ENCODE results near the gene GPHN. TPM values are rescaled to one million over a fixed set of nuclear protein-coding genes. Genes with fewer than 3 reads are reported as not detected.

The GPHN gene
- total and polyA plus RNA-seq, 2 of the 4 experiments (the other 2 are of a cell fraction): 8.0 to 8.1 TPM

- no peak overlapping the region for H3K9ac ChIP-seq (ENCODE audit: low read depth, low read length)
- H2BK5ac ChIP-seq (ENCODE audit: low read depth, low read length, poor library complexity, severe bottlenecking): no peak overlapping the region
- no peak overlapping the region for H2AK5ac ChIP-seq (ENCODE audit: low read depth, low read length)
- H3K9me3 ChIP-seq (ENCODE audit: control insufficient read depth, insufficient read depth, low read length): no peaks in the 10 kb centered on the region; the same call in 1 of the 2 replicates
- no peaks in the 10 kb centered on the region; the same call in 1 of the 2 replicates for H3K4me1 ChIP-seq (ENCODE audit: control insufficient read depth, insufficient read depth, low read length)
- no peaks in the 10 kb centered on the region; the same call in 1 of the 2 replicates for H4K20me1 ChIP-seq (ENCODE audit: insufficient read depth, low read length)
- no peak overlapping the region for H3K23ac ChIP-seq (ENCODE audit: low read depth, low read length)
- TF ChIP-seq, protein P1, sequence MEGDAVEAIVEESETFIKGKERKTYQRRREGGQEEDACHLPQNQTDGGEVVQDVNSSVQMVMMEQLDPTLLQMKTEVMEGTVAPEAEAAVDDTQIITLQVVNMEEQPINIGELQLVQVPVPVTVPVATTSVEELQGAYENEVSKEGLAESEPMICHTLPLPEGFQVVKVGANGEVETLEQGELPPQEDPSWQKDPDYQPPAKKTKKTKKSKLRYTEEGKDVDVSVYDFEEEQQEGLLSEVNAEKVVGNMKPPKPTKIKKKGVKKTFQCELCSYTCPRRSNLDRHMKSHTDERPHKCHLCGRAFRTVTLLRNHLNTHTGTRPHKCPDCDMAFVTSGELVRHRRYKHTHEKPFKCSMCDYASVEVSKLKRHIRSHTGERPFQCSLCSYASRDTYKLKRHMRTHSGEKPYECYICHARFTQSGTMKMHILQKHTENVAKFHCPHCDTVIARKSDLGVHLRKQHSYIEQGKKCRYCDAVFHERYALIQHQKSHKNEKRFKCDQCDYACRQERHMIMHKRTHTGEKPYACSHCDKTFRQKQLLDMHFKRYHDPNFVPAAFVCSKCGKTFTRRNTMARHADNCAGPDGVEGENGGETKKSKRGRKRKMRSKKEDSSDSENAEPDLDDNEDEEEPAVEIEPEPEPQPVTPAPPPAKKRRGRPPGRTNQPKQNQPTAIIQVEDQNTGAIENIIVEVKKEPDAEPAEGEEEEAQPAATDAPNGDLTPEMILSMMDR (conservative IDR thresholded peaks at IDR 0.05; ENCODE audit: low read depth, low read length): no peak
- TF ChIP-seq FOS (IDR thresholded peaks at IDR 0.05; ENCODE audit: low read depth, low read length) (no peak), SMC3 (IDR thresholded peaks at IDR 0.05; ENCODE audit: low read depth, low read length) (no peak), USF2 (IDR thresholded peaks at IDR 0.05; ENCODE audit: low read depth, low read length) (no peak), NFE2L2 (IDR thresholded peaks at IDR 0.05; ENCODE audit: low read depth, low read length) (no peak), POLR2A (IDR thresholded peaks at IDR 0.05; ENCODE audit: low read depth, low read length) (no peak), RAD21 (IDR thresholded peaks at IDR 0.05; ENCODE audit: low read length) (no peak), MAFK (IDR thresholded peaks at IDR 0.05; ENCODE audit: low read depth, low read length) (no peak), RCOR1 (IDR thresholded peaks at IDR 0.05; ENCODE audit: insufficient replicate concordance, low read length) (no peak), CEBPB (IDR thresholded peaks at IDR 0.05; ENCODE audit: low read depth, low read length) (no peak), MAZ (IDR thresholded peaks at IDR 0.05; ENCODE audit: borderline replicate concordance, low read depth, low read length) (no peak), RFX5 (IDR thresholded peaks at IDR 0.05; ENCODE audit: low read depth, low read length) (no peak)
- TF ChIP-seq, protein P2, sequence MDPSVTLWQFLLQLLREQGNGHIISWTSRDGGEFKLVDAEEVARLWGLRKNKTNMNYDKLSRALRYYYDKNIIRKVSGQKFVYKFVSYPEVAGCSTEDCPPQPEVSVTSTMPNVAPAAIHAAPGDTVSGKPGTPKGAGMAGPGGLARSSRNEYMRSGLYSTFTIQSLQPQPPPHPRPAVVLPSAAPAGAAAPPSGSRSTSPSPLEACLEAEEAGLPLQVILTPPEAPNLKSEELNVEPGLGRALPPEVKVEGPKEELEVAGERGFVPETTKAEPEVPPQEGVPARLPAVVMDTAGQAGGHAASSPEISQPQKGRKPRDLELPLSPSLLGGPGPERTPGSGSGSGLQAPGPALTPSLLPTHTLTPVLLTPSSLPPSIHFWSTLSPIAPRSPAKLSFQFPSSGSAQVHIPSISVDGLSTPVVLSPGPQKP (IDR thresholded peaks at IDR 0.05; ENCODE audit: borderline replicate concordance, low read depth, low read length): no peak
- H3K4me2 ChIP-seq (ENCODE audit: low read depth, low read length): no peak overlapping the region
- dilution Hi-C loops (cut with HindIII; ENCODE audit: low sequenced_read_pairs, unreplicated experiment): no loop called here
- no peaks in the 10 kb centered on the region for H3K9me1 ChIP-seq (ENCODE audit: insufficient read depth, low read length)
- H4K91ac ChIP-seq (ENCODE audit: insufficient read depth, low read depth, low read length): no peak overlapping the region
- no peak overlapping the region for H3K18ac ChIP-seq (ENCODE audit: low read depth, low read length)
- H2BK120ac ChIP-seq (ENCODE audit: low read depth, low read length): no peak overlapping the region
- no peaks in the 10 kb centered on the region for H3K79me1 ChIP-seq (ENCODE audit: low read depth in 1 of 2, low read length in 2 of 2)
- in situ Hi-C loops (cut with MboI; ENCODE audit: low sequenced_read_pairs): loop anchor here (25.0 kb wide), 1 partner anchor 652 kb away; no protein-coding TSS in a partner anchor
- no peak overlapping the region for H3K4ac ChIP-seq (ENCODE audit: low read depth, low read length)
- ChIA-PET CTCF (interaction anchor here (1.3 kb wide), 1 partner anchor 111 kb away, joined by 3 read pairs; no protein-coding TSS in a partner anchor), POLR2A (ENCODE audit: unreplicated experiment) (no interaction called here)
- H3K14ac ChIP-seq (replicated peaks; ENCODE audit: low read depth, low read length): no peak overlapping the region
- H3K36me3 ChIP-seq (ENCODE audit: control insufficient read depth, insufficient read depth, low read length): no peaks in the 10 kb centered on the region
- H2AFZ ChIP-seq (replicated peaks; ENCODE audit: low read length, poor library complexity): no peak overlapping the region
- ATAC-seq (ENCODE audit: low read depth) (no peak), DNase-seq (no peak)
- H3K4me3 ChIP-seq (ENCODE audit: insufficient read depth, low read depth, low read length): no peak overlapping the region
- no peak overlapping the region for H2BK20ac ChIP-seq (ENCODE audit: low read depth, low read length)
- no CpG with 5 or more reads among the region's 2 CpGs for WGBS, 2 experiments (ENCODE audit: extremely low coverage in 2 of 2, insufficient read length in 1 of 2)
- intact Hi-C loops (cut with micrococcal nuclease): no loop called here
- no peak overlapping the region for H3K56ac ChIP-seq (ENCODE audit: extremely low read depth, insufficient read depth, low read length)
- H2BK15ac ChIP-seq (ENCODE audit: low read depth, low read length): no peak overlapping the region
- no peak overlapping the region for H4K8ac ChIP-seq (ENCODE audit: low read depth in 2 of 2, low read length in 2 of 2)
- H3K27ac ChIP-seq (ENCODE audit: insufficient read depth, low read length): no peak overlapping the region
- no peak overlapping the region for H2AK9ac ChIP-seq (replicated peaks; ENCODE audit: low read depth, low read length, poor library complexity)
- H3K27me3 ChIP-seq (ENCODE audit: control insufficient read depth, insufficient read depth, low read length): no peaks in the 10 kb centered on the region
- H4K5ac ChIP-seq (ENCODE audit: low read depth, low read length): no peak overlapping the region
- no TSS peak for BruUV-seq (replicated peaks)
Measured at GRCh38 chr14:66635435-66635834, 127.5 kb downstream of the GPHN start.
